GM18511 (cell line): ENCODE measurements around the gene GRAMD2A.
"Not testable (repeated sequence)": the region's sequence is repeated elsewhere in the genome, so short reads cannot be mapped to it uniquely, and the experiment has no call there.

Source experiments
- ATAC-seq: cut with Tn5 transposase; IDR thresholded peaks from one replicate; pipeline ENCODE4 v1.9.1; 2021; ENCODE audit warnings: mild to moderate bottlenecking, moderate library complexity; ENCODE audit not compliant: unreplicated experiment

The GRAMD2A gene

DNA sequence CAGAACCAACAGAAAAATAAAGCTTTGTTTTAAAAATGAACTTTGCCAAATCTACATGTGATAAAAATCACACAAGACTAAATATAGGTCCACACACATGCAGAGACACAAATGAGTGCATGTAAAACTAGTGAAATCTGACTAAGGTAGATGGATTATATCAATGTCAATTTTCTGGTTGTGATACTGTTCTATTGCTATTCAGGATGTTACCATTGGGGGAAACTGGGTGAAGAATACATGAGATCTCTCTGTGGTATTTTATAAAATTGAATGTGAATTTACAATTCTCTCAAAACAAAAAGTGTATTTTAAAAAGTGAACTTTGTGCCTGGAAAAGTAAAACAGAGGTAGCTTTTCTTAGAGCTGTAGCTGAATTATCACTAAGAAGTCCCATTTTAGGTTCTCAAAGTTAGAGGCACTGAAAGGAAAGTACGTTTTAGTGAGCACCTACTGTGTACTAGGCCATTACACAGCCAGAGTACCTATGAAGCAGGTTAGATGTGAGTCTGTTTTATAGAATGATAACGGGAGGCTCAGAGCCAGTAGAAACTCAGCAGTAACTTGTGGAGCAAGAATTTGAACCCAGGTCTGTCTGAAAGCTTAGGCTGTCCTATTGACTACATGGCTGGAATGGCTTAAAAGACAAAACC lies 8.2 kb downstream of the GRAMD2A start:
- ATAC-seq, result no peak

DNA sequence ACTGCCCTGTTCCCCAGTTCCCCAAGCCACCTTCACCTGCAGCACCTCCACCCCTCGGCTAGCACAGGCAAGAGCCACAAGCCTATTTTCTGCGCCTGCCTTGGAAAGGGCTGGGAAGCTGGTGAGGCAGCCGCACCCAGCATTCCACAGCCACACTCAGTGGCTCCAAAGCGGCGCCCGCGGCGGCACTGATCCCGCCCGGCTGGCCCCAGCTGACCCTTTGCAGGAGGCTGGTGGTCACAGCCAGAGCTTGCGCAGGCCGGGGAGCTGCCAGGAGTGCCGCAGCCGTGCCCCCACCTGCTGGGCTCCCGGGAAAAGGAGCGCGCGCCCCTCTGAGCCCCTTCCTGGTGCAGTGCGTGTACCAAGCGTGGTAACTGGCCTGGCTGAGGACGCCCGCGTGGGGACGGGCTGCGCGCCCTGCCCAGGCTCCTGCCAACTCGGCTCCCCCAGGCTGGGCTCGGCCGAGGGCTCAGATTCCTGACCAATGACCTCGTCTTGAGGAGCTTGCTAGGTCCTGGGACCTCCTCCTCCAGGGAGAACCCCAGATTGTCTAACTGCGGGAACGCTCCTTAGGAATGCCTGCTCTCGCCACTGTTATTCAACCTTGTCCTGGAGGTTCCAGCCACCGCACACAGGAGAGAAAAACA lies 13.3 kb downstream of the GRAMD2A start:
- no peak for ATAC-seq

DNA sequence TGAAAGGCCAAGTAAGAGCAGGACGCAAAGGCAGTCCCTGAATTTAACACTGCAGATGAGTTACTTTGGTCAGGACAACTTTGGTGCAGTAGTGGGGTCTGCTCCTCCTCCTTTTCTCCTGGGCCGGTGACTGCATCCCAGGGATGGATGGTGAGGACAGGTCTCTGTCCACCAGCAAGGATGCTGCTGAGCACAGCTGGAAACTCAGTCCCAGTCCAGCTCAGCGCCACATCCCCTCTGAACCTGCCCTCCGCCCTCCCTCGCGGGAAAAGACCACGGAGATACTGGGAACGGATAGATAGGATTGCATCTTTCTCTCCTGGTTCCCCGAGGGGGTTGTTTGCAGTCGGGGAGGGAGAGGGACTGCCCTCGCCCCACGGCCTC lies 13.8 kb downstream of the GRAMD2A start:
- no peak for ATAC-seq

DNA sequence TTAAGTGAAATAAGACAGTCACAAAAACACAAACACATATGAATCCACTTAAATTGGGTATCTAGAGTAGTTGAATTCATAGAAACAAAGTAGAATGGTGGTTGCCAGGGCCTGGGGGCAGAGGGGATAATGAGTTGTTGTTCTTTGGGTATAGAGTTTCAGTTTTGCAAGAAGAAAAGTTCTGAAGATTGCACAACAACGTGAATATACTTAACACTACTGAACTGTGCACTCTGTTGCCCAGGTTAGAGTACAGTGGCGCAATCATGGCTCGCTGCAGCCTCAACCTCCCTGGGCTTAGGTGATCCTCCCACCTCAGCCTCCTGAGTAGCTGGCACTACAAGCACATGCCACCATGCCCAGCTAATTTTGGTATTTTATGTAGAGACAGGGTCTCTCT lies 14.9 kb downstream of the GRAMD2A start:
- no peak for ATAC-seq

DNA sequence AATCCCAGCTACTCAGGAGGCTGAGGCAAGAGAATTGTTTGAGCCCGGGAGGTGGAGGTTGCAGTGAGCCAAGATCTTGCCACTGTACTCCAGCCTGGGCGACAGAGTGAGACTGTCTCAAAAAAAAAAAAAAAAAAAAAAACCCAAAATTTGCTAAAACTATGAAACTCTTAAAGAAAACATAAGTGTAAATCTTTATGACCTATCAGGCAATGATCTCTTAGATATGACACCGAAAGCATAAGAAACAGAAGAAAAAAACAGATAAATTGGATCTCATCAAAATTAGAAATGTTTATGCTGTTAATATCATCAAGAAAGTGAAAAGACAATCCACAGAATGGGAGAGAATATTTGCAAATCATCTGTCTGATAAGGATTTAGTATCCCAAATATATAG lies 15.3 kb downstream of the GRAMD2A start:
- ATAC-seq, result no peak

DNA sequence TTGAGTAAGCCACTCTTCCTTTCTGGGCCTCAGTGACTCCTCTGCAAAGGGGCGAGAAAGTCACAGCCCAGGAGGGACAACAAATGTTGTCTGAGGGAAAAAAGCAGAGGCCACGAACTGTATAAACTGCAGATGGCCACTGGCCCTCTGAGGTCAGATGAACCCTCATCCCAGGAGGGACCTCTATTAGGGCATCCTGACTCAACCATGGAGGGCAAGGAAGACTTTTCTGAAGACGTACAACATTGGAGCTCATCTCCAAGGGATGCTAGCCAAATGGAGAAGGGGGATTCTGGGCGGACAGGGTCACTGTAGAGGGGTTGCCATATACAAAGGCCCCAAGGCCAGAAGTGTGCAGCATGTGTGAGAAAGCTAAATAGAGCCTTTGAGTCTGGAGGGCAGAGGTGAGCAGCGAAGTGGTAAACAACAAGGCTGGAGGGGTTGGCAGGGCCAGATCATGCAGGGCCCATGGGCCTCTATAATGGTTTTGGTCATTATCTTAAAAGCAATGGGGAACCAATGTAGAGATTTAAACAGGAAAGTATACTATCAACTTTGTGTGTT lies 16.7 kb downstream of the GRAMD2A start:
- no peak for ATAC-seq

- no peak for ATAC-seq
These were observed 17.5 kb downstream of the GRAMD2A start for GRCh38 chr15:72179950-72180581.

DNA sequence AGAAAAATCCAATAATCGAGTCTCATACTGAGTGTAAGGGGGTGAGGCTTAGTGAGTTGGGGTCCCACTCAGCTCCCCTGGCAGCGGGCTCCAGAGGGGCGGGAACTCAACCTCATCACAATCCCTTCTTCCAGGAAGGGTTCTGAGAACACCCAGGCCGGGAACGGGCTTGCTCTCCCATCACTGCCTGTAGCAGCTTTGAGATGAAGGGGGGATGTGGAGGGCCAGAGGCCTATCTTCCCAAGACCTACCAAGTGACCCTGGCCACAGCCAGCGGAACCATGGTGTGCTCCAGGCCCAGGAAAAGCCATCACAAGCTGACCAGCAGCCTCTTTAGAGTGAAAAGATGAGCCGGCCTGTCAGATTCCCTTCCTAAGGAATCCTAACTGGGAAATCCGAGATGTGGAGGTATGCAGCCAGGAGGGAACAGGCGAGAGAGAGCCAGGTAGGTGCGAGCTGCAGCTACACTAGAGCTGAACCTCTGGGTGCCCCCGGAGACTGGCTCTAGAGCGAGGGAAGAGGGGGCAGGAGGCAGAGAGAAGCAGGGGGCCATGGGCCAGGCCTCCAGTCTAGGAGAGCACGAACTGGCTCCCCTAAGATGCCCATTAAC lies 18.5 kb downstream of the GRAMD2A start:
- no peak for ATAC-seq

- ATAC-seq, result no peak
These were observed 20.8 kb downstream of the GRAMD2A start for GRCh38 chr15:72176743-72177142.

DNA sequence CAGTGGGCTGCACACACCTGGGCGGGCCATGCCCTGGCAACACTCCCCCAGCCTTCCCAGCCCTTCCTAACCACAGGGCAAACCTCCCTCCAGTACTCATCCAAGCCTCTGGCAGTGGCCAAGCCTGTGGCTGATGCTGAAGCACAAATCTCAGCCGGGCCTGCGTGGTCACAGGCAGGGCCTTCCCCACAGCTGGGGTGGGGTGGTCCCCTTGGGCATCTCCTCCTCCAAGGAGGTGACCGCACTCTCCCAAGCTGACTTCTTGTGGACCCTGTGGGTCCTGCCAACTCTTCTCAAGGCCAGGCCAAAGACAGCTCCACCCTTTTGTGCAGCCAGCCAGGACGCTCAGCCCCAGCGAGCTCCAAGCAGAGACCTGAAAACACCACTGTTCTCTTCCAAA lies 21.4 kb downstream of the GRAMD2A start:
- no peak for ATAC-seq

- no peak for ATAC-seq
These were observed 22.2 kb downstream of the GRAMD2A start for GRCh38 chr15:72175186-72176044.

GRCh38 chr15:72174551-72175165 lies 22.9 kb downstream of the GRAMD2A start:
- no peak for ATAC-seq

DNA sequence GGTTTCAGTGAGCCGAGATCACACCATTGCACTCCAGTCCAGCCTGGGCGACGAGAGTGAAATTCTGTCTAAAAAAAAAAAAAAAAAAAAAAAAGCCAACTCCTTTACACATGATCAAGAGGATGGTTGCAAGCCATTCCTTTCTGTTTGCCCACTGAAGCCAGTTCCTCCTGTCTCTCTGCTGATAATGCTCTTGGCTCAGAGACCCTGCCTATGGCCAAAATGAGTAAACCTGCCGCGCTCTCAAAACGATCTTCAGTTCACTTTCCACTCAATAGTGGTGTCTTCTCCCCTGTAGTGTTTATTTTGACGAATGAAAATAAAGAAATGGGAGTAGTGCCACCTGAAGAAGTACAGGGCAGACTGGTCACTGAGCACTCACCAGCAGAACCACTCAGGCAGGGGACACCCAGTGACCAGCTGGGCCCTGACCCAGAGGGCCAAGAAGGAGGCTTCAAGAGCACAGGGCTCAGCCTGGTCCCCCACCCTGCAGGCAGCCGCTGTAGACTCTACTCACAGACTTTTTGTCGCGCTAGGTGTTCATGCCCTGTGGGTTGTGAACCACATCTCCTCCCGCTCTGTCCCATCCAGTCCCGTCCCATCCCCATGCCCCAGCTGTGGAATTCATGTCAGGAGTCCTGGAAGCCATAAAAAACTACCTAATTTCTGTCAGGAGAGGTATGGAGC lies 23.6 kb downstream of the GRAMD2A start:
- no peak for ATAC-seq

DNA sequence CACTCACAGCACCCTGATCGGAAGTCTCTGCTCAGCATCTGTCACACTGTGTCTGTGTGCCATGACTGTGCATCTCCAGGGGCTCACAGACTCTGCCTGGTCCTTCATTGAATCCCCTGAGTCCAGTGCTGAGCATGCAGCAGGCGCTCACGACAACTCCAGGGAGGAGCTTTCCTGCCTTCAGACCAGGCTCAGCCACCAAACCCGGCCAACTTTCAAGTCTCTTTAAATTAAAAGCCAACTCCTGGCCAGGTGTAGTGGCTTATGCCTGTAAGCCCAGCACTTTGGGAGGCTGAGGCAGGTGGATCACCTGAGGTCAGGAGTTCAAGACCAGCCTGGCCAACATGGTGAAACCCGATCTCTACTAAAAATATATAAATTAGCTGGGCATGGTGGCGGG lies 24.2 kb downstream of the GRAMD2A start:
- ATAC-seq, result no peak

DNA sequence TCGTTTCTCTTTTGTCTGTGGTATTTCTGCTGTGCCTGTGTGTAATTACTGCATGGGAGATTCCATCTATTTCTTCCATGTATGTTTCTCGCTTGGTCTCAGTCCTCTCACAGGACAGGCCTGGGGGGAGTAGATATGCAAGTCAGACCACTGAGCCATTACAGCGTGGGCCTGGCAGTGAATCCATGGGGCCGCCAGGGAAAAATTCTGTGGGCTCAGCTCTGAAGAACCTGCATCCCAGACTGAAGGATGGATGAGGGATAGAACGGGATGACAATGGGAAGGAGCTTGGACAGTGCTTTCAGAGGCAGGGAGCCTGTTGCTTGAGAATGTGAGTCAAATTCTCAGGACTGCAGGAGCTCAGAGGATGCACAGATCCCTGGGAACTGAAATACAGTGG lies 24.8 kb downstream of the GRAMD2A start:
- no peak for ATAC-seq

GRCh38 chr15:72171978-72172377 lies 25.6 kb downstream of the GRAMD2A start:
- ATAC-seq, result not testable (repeated sequence)

GRCh38 chr15:72170691-72171090 lies 26.9 kb downstream of the GRAMD2A start:
- no peak for ATAC-seq

- no peak for ATAC-seq
These were observed 27.5 kb downstream of the GRAMD2A start for GRCh38 chr15:72169921-72170611.

GRCh38 chr15:72169236-72169920 lies 28.2 kb downstream of the GRAMD2A start:
- ATAC-seq, result no peak
